ENCODE data around the gene POU2F2.

Gene POU2F2

GRCh38 chr19:42079276-42079669 lies 53.0 kb downstream of the POU2F2 start:
- no peak for DNase-seq

GRCh38 chr19:42078538-42079275 lies 53.5 kb downstream of the POU2F2 start:
- no peak for DNase-seq

- no peak for DNase-seq
Measured at GRCh38 chr19:42078058-42078457, 54.2 kb downstream of the POU2F2 start.

- no peak for DNase-seq
Measured at GRCh38 chr19:42076380-42076944, 55.8 kb downstream of the POU2F2 start.

- peak; percentile 100 for DNase-seq
Measured at GRCh38 chr19:42075616-42076379, 56.4 kb downstream of the POU2F2 start, which contains the start of gene ZNF574. ZNF574 (plus strand) TSS chr19:42076166; CDS start chr19:42078607, 2,441 bp downstream.

GRCh38 chr19:42075364-42075615 lies 57.0 kb downstream of the POU2F2 start:
- DNase-seq, result no peak

- DNase-seq, result peak; percentile 31
Measured at GRCh38 chr19:42074513-42075363, 57.5 kb downstream of the POU2F2 start.

GRCh38 chr19:42071247-42071646 lies 61.0 kb downstream of the POU2F2 start:
- no peak for DNase-seq

- no peak for DNase-seq
Measured at GRCh38 chr19:42069619-42070351, 62.5 kb downstream of the POU2F2 start, which contains the start of gene GRIK5. GRIK5 (minus strand) TSS chr19:42070206; CDS start chr19:42065770, 4,436 bp downstream.

- no peak for DNase-seq
Measured at GRCh38 chr19:42068756-42069571, 63.3 kb downstream of the POU2F2 start.

GRCh38 chr19:42068361-42068755 lies 63.9 kb downstream of the POU2F2 start:
- DNase-seq, result no peak

GRCh38 chr19:42067315-42067888 lies 64.8 kb downstream of the POU2F2 start:
- no peak for DNase-seq

- no peak for DNase-seq
Measured at GRCh38 chr19:42066075-42066754, 66.0 kb downstream of the POU2F2 start.

- no peak for DNase-seq
Measured at GRCh38 chr19:42065511-42065910, 66.7 kb downstream of the POU2F2 start.

- DNase-seq, result no peak
Measured at GRCh38 chr19:42065051-42065450, 67.2 kb downstream of the POU2F2 start.

GRCh38 chr19:42064432-42064831 lies 67.8 kb downstream of the POU2F2 start:
- no peak for DNase-seq

- no peak for DNase-seq
Measured at GRCh38 chr19:42062381-42062780, 69.9 kb downstream of the POU2F2 start.

- DNase-seq, result no peak
Measured at GRCh38 chr19:42060117-42060516, 72.1 kb downstream of the POU2F2 start.

GRCh38 chr19:42059196-42059595 lies 73.0 kb downstream of the POU2F2 start:
- DNase-seq, result no peak

GRCh38 chr19:42057846-42058245 lies 74.4 kb downstream of the POU2F2 start:
- no peak for DNase-seq

Measured in HCEC 1CT (cell line).